CD4-positive, alpha-beta T cell treated with Interleukin-10 for 1 hour (primary cell): ENCODE measurements around the gene SEMA3C.
"Not testable (repeated sequence)": the region's sequence is repeated elsewhere in the genome, so short reads cannot be mapped to it uniquely, and the experiment has no call there.

Experiments
- DNase-seq: peaks from one replicate; pipeline ENCODE4 v3.0.0-alpha.2; 2020

SEMA3C gene

DNA sequence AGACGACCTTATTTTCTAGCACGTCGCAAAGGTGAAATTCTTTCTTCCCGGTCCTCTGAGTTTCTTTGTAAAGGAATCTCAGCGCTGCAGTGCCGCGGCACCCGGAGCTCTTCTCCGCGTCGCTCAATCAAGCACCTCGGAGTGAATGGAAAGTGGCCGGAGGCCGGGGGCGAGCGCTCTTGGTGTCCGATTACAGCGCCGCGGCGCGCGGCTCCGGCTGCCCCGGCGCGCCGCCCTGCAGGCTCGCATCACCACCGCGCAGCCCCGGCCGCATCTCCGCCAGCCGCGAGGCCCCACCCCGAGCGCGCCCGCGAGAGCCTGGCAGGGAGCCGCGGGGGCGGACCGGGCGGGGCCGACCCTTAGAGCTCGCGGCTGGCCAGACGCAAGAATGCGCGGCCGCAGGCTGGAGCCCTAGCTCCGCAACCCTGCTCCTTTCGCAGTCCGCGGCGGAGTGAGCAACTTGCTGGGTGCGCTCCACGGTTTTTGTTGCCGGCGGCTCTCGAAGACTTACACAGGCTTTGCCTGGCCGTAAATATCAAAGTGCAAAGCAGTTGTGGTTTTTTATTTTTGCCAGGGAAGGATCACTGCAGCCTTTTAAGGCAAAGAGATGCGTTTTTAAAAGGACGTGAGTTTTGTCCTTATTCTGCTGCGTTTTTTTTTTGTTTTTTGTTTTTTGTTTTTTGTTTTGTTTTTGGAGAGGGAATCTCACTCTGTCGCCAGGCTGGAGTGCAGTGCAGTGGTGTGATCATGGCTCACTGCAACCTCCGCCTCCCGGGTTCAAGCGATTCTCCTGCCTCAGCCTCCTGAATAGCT lies at the start of gene SEMA3C:
Gene SEMA3C (minus strand): TSS at position 143 of the 813 bp plus-strand sequence. CDS start 2,270 bp downstream, outside the sequence.
- DNase-seq: peak; percentile 2

GRCh38 chr7:80968606-80969005 lies 49.8 kb upstream of the SEMA3C start:
- no peak for DNase-seq

DNA sequence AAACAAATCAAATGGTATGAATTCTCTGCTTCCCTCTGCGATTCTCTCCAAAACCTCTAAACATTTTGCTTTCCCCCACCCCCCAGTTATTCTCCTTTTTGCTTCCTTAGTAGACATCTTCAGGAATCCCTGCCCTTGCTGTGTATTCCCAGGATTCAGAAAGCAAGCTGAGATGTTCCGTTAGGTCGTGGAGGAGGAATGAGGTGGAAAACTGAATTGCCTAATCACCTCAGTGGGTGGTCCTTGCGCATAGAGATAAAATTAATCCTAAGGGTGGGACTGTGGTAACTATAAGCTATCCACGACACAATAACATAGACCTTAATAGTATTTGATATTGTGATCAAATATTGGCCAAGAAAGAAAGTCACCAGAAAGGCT lies 49.1 kb upstream of the SEMA3C start:
- no peak for DNase-seq

DNA sequence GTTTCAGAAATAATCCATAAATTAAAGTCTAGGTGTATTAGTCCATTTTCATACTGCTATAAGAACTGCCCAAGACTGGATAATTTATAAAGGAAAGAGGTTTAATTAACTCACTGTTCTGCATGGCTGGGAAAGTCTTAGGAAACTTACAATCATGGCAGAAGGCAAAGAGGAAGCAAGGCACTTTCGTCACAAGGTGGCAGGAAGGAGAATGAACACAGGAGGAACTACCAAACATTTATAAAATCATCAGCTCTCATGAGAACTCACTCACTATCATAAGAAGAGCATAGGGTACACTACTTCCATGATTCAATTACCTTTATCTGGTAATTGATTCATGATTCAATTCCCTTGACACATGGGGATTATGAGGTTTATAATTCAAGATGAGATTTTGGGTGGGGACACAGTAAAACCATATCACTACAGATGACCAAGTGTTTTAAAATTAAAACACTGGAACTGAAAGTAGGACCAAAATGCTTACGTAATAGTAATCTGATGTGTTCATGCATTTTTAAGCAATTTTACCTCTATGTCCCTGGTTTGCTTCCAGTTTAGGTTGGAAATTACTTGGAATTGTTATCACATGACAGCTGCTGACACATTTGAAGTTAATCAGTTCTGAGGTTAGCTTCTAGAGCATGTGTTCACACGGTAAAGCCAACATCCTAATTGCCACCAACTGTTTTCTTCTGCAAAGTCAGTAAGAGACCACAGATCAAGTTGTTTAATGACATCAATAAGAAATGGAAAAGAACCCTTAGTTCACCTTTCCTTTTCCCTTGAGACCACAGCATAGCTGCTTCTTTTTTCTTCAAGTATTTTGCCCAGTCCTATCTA lies 48.4 kb upstream of the SEMA3C start:
- no peak for DNase-seq

DNA sequence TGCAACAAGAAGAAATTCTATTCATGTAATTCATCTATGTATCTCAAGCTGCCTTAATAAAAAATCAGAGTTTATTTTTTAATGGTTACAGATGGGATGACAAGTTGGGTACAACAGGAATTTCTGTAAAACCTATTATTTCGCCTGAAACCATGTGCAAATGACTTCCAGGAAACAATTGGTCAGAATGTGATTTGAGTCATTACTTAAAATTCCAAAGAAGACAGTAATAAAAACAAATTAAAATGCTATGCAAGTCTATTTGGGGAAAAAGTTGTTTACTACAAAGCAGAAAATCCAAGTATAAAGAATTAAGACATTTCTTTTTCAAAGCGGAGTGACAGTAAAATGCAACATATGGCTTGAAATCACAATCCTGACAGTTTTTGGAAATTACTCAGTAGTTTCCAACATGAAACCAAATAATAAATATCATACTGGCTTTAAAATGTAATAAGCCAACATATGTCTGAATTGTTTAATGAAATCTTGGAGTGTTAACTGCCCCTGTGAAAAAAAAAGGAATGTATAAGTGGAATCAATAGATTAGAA lies 41.5 kb upstream of the SEMA3C start:
- DNase-seq: no peak

DNA sequence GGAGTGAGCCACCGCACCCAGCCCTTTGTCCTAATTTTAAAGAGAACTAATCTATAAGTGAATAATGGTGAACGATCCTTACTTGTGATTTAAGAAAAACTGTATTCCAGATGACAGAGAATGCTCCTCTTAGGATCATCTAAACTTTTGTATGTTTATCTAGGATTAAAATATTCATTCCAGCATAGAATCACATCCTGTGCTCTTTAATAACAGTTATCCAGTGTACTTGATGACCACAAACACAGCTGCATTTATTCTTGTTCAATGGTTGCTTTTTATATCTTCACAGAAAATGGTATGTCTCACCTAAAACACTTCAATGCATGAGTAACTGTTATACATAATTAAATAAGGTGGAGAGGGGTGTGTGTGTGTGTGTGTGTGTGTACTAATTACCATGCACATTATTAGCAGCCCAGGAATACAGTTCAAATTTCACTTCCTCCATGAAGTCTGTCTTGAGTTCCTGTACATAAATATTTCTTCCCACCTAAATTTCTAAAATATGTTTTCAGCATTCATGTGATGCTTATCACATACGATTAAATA lies 38.5 kb upstream of the SEMA3C start:
- no peak for DNase-seq

DNA sequence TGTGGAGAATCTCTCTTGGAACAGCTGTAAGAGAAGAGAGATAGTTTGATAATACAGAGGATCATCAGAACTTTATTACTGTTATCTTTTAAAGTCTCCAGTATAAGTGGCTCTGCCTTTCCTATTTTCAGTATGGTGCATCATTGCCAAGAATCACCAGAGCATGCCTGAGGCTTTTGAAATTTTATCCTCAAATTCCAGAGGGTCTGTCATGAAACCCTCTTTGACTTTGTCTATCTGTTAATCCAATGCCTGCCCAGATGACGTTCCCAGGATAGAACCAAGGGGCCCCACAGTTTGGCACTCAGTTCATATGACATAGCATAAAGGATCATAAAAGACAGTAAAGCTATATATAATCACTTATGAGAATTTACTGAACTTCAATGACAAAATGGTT lies 35.3 kb upstream of the SEMA3C start:
- no peak for DNase-seq

GRCh38 chr7:80950550-80950967 lies 31.7 kb upstream of the SEMA3C start:
- no peak for DNase-seq

GRCh38 chr7:80949449-80949848 lies 30.6 kb upstream of the SEMA3C start:
- DNase-seq: no peak

GRCh38 chr7:80946858-80947257 lies 28.0 kb upstream of the SEMA3C start:
- no peak for DNase-seq

DNA sequence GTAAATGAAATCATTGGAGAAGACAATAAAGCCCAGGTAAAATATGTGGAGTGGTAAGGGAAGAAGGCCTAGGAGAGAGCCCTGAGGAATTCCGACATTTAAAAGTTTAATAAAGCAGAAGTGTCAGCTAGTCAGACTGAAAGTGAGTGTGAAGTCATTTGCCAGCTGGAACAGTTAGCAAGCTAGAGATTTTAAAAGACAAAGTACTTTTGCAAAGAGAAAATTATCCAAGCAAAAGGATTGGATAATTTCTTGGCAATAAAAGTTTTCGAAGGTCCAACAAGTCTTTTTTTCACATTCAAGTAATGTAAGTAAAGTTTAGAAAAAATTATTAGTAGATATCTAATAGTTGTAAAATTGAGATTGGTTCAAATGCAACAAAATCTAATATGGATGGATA lies 27.1 kb upstream of the SEMA3C start:
- DNase-seq: no peak

DNA sequence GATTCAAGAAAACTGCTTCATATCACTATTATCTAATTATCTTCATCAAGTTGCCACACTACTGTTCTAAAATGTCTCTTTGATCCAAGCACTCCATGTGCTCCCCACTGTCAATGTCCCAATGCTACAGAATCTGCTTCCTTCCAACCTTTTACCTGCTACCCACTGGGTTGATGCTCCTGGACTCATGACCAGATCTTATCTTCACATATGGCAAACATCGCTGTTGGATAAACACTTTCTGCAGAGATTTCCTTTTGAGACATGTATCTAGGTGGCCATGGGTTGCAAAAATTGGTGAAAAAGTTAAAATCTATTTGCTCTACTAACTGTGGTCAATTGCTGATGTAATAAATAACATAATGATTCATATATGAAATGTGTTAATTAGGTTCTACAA lies 24.5 kb upstream of the SEMA3C start:
- DNase-seq: no peak

DNA sequence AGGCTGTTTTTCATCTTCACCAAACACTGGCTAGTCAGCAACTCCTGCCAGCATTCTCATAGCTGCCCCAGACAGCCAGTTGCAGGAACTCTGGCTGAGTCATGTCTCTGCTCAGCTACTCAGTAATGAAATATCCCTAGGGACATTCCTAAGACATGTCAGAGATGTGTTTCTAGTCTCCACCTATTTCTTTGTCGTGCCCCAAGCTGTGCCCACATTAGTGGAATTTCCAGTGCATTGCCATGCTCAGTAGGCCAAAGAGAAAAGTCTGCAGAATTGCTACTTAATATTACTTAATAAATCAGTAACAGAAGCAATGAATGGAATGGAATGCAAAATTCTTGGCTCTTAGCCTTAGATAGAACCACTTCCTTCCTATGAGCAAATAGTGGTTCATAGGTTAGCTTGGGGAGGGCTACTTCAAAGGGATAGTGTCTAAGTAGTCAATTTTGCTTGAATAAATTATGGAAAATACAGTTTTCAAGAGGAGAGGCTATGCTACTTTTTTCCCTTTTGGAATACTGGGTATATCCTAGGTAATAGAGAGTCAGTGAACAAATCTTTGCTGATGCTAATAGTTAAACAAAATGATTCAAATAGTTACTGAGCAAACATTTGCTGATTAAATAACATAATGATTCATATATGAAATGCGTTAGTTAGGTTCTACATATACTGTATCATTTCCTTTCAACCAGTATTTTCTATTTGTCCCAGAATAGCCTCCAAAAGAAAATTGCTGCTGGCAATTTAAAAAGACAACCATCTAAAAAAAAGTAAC lies 23.6 kb upstream of the SEMA3C start:
- no peak for DNase-seq

DNA sequence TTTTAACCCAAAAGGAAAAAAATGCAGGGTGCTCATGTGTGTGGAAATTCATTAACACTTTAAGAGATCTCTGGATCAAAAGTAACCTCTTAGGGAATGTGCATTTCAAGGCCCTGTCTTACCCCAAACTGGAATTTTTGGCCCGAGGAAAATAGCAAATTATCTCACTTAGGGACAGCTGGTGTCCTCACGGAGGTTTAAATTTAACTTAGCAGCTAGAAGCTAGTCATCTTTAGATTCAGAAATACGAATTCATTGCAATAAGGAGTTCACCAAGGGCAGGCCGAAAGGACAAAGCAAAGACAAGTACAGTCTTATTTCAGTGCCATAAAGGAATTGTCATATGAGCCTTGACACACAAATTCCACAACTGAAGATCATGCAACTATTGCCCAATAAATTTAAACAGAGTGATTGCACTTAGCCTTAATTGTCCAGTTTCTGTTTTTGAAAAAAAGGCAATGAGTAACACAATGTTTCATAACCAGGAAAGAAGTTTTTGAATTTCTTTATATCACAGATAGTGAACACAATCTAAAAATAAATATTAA lies 22.4 kb upstream of the SEMA3C start:
- DNase-seq: no peak

GRCh38 chr7:80940539-80941207 lies 21.8 kb upstream of the SEMA3C start:
- DNase-seq: no peak

GRCh38 chr7:80937336-80937735 lies 18.5 kb upstream of the SEMA3C start:
- no peak for DNase-seq

GRCh38 chr7:80935991-80936780 lies 17.3 kb upstream of the SEMA3C start:
- DNase-seq: no peak

GRCh38 chr7:80934321-80934720 lies 15.5 kb upstream of the SEMA3C start:
- DNase-seq: no peak

DNA sequence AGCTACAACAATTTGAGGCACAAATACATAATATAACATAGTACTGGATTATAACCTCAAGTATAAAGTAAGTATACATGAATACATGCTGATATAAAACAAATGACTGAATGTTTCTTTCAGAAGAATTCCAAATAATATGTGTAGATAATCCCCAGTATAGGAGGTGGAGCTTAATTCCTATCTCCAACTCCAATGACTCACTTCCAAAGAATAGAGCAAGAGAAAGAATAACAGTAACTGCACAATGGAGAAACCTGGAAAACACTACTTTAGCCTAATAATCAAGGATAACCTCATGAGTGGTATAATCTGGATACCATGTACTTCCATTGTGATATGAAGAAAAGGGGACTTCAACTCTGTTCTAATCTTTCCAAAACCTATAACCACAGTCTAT lies 13.7 kb upstream of the SEMA3C start:
- no peak for DNase-seq

DNA sequence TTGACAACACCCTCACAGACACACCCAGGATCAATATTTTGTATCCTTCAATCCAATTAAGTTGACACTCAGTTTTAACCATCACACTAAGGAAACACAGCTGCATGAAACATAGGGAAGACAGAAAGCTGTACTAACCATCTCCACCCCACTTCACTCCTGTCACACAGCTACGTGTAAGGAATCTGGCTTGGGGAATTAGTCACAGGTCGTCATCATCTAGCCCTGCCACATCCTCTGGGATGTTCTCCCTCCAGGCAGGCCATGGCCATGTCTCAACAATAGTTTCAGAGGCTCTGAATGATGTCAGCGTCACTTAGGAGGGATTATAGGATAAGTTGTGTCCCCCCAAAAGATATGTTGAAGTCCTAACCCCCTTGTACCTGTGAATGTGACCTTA lies 10.8 kb upstream of the SEMA3C start:
- no peak for DNase-seq

GRCh38 chr7:80926955-80927354 lies 8.1 kb upstream of the SEMA3C start:
- DNase-seq: not testable (repeated sequence)
